ENCODE results near the gene PAPOLG. TPM values are rescaled to one million over a fixed set of nuclear protein-coding genes. Genes with fewer than 3 reads are reported as not detected.

The PAPOLG gene
- total RNA-seq, 1 donor from 2014 or later: 20.9 TPM

DNA sequence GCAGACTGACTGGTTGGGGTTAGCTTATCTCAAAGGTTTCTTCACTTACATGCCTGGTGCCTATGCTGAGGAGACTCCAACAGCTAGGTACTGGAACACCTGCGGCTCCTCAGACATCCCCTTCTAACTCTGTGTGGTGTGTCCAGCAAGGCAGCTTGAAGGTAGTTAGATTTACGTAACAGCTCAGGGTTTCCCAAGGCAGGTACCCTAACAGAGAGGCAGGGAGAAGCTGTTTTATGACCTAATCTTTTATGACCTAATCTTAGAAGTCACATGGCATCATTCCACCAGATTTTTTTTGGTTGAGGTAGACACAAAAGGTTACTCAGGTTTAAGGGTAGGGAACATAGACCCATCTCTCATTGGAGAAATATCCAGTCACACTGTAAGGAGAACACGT is 17.4 kb upstream of the PAPOLG start:
- Mint-ChIP-seq H3K27ac (no peak overlapping the region), H3K4me1 (ENCODE audit: unreplicated experiment) (peaks cover 4% of the 10 kb centered on the region), H3K9me3 (no peaks in the 10 kb centered on the region), H3K27me3 (peaks cover 33% of the 10 kb centered on the region), H3K36me3 (no peaks in the 10 kb centered on the region), H3K4me3 (no peak overlapping the region)
- TF ChIP-seq, protein P1, sequence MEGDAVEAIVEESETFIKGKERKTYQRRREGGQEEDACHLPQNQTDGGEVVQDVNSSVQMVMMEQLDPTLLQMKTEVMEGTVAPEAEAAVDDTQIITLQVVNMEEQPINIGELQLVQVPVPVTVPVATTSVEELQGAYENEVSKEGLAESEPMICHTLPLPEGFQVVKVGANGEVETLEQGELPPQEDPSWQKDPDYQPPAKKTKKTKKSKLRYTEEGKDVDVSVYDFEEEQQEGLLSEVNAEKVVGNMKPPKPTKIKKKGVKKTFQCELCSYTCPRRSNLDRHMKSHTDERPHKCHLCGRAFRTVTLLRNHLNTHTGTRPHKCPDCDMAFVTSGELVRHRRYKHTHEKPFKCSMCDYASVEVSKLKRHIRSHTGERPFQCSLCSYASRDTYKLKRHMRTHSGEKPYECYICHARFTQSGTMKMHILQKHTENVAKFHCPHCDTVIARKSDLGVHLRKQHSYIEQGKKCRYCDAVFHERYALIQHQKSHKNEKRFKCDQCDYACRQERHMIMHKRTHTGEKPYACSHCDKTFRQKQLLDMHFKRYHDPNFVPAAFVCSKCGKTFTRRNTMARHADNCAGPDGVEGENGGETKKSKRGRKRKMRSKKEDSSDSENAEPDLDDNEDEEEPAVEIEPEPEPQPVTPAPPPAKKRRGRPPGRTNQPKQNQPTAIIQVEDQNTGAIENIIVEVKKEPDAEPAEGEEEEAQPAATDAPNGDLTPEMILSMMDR (conservative IDR thresholded peaks at IDR 0.05): no peak
- no peak for DNase-seq (ENCODE audit: extremely low spot score, unreplicated experiment)

DNA sequence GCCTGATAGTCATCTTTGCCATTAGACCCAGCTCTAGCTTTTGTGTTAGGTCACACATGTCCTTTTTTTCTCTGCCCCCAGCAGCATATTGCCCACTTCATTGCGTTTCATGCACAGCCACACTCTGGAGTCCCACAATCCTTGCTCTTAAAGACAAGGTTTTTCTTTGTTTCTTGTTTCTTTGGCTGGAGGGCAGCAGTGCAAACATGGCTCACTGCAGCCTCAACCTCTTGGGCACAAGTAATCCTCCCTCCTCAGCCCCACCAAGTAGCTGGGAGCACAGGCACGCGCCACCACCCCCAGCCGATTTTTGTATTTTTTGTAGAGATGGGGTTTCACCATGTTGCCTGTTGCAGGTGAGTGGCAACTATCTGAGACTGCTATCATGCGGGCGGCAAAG is 16.9 kb upstream of the PAPOLG start:
- no peak overlapping the region for H3K27ac Mint-ChIP-seq
- no peaks in the 10 kb centered on the region for H3K9me3 Mint-ChIP-seq
- no peaks in the 10 kb centered on the region for H3K36me3 Mint-ChIP-seq
- no peak overlapping the region for H3K4me3 Mint-ChIP-seq
- H3K4me1 Mint-ChIP-seq (ENCODE audit: unreplicated experiment): peaks cover 4% of the 10 kb centered on the region
- H3K27me3 Mint-ChIP-seq: peaks cover 30% of the 10 kb centered on the region
- no peak for DNase-seq (ENCODE audit: extremely low spot score, unreplicated experiment)
- TF ChIP-seq, protein P1 (conservative IDR thresholded peaks at IDR 0.05): no peak

DNA sequence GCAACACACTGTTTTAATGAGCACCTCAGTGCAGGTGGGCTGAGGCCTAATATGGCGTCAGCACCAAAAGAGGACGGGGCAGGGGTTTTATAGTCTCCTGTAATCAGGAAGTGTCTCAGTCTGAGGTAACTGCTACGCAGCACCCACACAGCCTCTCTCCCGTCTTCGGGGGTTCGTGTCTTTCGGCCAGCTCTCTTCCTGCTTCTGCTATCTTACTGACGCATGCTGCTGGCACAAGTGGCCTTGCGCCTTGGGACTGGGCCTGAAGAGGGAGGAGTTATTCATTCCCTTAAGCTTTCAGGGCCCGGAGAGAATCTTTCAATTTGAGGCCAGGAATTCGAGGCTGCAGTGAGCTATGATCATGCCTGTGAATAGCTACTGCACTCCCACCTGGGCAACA is 14.5 kb upstream of the PAPOLG start:
- H3K36me3 Mint-ChIP-seq: no peaks in the 10 kb centered on the region
- no peaks in the 10 kb centered on the region for H3K4me1 Mint-ChIP-seq (ENCODE audit: unreplicated experiment)
- no peak overlapping the region for H3K27ac Mint-ChIP-seq
- H3K27me3 Mint-ChIP-seq: peaks cover 14% of the 10 kb centered on the region
- H3K9me3 Mint-ChIP-seq: no peaks in the 10 kb centered on the region
- DNase-seq (ENCODE audit: extremely low spot score, unreplicated experiment): no peak
- TF ChIP-seq, protein P1 (conservative IDR thresholded peaks at IDR 0.05): no peak
- H3K4me3 Mint-ChIP-seq: no peak overlapping the region

DNA sequence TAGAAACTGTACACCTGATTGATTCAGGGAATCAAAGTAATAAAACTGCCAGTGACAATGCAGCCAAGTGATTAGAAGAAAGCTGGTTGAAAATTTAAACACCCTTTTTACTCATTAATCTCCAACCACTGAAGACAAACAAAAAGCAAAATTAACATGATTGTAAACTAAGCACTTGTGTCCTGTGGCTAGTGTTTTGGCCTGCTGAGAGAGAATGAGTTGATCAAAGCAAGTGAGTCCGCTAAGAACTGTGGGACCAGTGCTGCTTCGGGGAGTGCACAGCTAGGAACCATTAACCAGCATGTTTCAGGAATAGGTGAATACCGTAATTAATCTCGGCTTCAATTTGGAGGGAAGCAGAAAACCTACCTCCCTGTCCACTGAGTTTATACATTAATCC is 13.6 kb upstream of the PAPOLG start:
- H3K27ac Mint-ChIP-seq: no peak overlapping the region
- H3K36me3 Mint-ChIP-seq: no peaks in the 10 kb centered on the region
- H3K4me3 Mint-ChIP-seq: no peak overlapping the region
- no peaks in the 10 kb centered on the region for H3K9me3 Mint-ChIP-seq
- peaks cover 15% of the 10 kb centered on the region for H3K27me3 Mint-ChIP-seq
- TF ChIP-seq, protein P1 (conservative IDR thresholded peaks at IDR 0.05): no peak
- no peak for DNase-seq (ENCODE audit: extremely low spot score, unreplicated experiment)
- H3K4me1 Mint-ChIP-seq (ENCODE audit: unreplicated experiment): no peaks in the 10 kb centered on the region

DNA sequence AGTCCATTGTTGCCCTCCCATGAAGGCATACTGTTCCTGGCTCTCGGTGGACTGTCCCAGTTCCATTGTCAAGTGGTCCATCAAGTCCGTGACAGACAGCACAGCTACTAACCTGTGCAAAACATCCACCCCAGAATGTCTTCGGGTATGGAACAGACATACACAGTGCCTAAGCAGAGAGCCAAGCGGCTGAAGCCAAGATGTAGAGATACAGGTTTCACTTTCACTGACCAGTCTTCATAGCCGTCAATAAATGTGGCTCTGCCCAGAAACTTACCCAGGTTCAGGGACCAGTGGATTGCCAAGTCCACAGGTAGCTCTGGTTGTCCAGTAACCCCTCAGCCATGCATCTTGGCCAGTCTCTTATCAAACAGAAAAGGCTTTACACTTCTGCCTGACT is 10.7 kb upstream of the PAPOLG start:
- H3K27ac Mint-ChIP-seq: no peak overlapping the region
- peaks cover 3% of the 10 kb centered on the region for H3K27me3 Mint-ChIP-seq
- DNase-seq (ENCODE audit: extremely low spot score, unreplicated experiment): no peak
- no peak overlapping the region for H3K4me3 Mint-ChIP-seq
- no peaks in the 10 kb centered on the region for H3K4me1 Mint-ChIP-seq (ENCODE audit: unreplicated experiment)
- H3K9me3 Mint-ChIP-seq: no peaks in the 10 kb centered on the region
- TF ChIP-seq, protein P1 (conservative IDR thresholded peaks at IDR 0.05): no peak
- H3K36me3 Mint-ChIP-seq: no peaks in the 10 kb centered on the region

DNA sequence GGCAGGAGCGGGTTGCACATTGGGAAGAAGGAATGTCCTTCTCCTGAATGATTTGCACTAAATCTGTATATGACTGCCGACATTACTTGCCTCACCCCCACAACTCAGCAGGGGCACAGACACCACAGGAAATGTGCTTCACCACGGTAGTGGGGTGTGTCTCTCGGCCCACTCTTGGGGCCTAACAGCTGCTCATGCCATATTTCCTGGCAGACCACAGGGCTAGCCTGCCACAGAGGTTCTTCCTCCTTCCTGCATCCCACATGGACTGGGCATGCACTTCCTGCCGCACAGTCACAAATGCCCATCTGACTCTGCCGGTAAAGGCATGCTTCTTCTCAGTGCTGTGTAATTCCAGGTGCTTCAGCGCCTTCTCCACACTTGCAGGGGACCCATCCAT is 10.3 kb upstream of the PAPOLG start:
- no peaks in the 10 kb centered on the region for H3K9me3 Mint-ChIP-seq
- TF ChIP-seq, protein P1 (conservative IDR thresholded peaks at IDR 0.05): no peak
- peaks cover 2% of the 10 kb centered on the region for H3K4me1 Mint-ChIP-seq (ENCODE audit: unreplicated experiment)
- H3K36me3 Mint-ChIP-seq: no peaks in the 10 kb centered on the region
- H3K4me3 Mint-ChIP-seq: no peak overlapping the region
- DNase-seq (ENCODE audit: extremely low spot score, unreplicated experiment): no peak
- H3K27me3 Mint-ChIP-seq: peaks cover 3% of the 10 kb centered on the region
- H3K27ac Mint-ChIP-seq: no peak overlapping the region

Measured in type B pancreatic cell (in vitro differentiated cells).